HG02938 (cell line): ENCODE results near the gene CRYZL1.
"Not testable (repeated sequence)": the region's sequence is repeated elsewhere in the genome, so short reads cannot be mapped to it uniquely, and the experiment has no call there.

ENCODE experiments used
- ATAC-seq: cut with Tn5 transposase; IDR thresholded peaks from one replicate; pipeline ENCODE4 v1.9.1; 2021; ENCODE audit warnings: mild to moderate bottlenecking, moderate library complexity; ENCODE audit not compliant: unreplicated experiment

Gene CRYZL1

DNA sequence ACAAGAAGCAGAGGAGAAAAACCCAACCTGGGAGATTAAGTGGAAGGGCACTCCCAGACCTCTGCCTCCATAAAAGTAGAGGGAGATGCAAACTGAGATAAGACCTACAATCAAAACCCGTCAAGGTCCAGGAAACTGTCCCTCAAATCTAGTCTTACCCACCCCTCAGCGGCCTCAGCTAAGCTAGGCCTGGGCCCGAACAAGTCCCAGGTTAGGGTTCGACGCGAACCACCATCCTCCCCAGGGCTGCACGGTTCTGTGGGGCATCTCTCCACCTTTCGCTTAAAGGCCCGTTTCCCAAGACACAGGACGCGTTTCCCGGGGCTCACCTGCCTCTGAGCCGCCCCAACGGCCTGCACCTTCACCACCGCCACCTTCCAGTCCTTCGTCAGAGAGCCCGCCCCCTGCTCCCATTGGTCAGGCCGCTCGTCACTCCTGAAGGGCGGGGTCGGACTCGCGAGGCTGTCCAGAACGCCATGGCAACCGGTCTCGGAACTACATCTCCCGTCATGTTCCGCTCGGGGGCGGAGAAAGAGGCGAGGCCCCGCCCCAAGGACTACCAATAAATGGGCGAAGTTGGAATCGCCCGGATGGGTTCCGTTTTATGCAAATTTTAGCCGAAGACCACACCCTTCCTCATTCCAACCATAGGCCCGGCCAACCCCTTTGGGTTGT lies at the start of gene CRYZL1:
TSS of gene CRYZL1 (minus strand) at position 390 of the 675 bp plus-strand sequence. CDS start 10,190 bp downstream, outside the sequence.
- ATAC-seq = peak; percentile 86

DNA sequence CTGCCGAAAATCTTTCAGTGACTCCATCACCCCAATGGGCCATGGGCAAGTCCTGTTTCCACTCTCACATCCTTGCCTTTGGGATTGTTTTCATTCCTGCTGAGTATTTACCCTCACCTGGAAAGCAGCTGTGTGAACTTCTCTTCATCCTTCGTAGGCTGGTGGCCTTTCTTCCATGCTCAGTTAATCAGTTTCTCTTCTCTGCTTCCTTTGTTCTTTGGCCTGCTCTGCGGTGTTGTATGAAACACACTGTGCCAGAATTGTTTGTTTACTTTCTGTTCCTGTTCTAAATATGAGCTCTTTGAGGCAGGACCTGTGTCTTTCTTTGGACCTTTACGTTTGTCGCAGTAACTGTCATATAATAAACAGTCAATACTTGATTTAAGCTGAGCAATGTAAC lies 49.3 kb upstream of the CRYZL1 start:
- ATAC-seq = no peak

DNA sequence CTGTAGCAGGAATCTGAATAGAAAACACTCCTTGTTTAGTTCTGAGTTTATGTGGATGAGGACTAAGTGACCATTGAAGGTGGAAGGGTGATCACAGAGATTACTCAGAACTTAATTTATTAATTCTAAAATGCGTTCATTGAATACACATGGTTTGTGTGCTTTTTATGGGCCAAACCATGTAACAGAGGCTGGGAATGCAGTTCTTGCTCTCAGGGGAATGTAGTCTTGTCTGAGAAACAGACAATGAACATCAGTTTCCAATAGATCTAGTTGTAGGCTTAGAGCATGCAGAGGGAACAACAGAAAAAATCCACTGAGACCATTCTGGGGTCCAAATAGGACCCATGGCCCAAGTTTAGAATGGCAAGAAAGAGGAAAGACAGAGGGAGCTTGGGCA lies 46.8 kb upstream of the CRYZL1 start:
- ATAC-seq = no peak

DNA sequence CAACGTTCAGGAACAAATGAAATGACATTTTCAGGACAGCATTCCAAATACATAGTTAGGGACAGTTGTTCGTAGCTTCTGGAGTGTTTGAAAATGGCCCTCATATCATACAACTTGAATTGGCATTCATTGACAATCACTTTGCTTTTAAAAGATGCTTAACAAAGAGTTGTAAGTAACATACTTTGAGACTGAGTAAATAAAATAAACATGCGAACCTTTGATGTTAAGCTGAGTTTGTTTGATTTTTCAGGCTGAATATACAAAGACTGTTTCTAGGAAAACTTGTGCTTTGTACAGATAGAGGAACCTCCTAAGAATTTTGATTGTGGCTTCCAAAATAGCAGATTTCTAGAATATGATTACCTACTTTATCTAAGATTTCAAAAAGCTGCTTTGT lies 46.1 kb upstream of the CRYZL1 start:
- no peak for ATAC-seq

DNA sequence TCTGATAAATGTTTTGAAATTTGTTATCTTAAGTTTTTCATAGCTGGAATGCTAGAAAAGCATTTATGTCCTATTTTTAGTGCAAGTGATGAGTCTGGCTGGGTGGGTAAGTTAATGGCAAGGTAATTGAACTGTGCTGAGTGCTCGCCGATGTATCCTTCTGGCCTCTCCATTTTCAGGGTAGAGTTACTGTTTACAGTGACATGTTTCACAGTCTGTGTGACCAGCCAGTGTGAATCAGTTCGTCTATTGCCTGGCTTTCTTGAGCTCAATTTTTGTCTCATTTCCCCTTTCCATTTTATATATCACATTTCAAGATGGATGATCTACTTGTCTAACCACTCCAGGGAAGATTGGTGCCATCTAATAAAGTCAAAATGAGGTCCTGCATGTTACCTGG lies 44.8 kb upstream of the CRYZL1 start:
- ATAC-seq = no peak

DNA sequence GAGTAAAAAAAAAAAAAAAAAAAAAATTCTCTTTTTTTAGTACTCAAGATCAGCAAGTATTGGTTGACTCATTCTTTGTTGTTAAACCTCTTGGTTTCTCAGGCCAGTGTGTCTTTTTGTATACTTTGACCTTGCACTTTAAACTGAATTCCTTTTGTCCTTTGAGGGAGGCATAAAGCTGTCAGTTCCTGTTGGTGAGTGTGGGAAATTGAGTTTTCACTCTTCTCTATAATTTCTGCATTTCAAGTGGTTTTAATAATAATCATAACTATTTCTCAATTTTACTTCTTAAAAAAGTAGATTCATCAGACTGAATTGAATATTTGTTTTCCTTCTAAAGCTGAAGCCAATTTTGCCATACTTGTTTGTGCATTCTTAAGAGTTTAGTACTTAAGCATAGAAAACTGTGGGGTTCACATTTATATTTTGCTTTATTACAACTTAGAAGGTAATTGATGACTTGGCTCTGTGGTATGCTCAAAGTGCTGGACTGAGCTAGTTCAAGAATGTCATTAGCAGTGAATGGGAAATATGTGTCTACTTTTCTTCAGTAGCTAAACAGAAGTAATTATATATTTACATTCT lies 44.2 kb upstream of the CRYZL1 start:
- no peak for ATAC-seq

DNA sequence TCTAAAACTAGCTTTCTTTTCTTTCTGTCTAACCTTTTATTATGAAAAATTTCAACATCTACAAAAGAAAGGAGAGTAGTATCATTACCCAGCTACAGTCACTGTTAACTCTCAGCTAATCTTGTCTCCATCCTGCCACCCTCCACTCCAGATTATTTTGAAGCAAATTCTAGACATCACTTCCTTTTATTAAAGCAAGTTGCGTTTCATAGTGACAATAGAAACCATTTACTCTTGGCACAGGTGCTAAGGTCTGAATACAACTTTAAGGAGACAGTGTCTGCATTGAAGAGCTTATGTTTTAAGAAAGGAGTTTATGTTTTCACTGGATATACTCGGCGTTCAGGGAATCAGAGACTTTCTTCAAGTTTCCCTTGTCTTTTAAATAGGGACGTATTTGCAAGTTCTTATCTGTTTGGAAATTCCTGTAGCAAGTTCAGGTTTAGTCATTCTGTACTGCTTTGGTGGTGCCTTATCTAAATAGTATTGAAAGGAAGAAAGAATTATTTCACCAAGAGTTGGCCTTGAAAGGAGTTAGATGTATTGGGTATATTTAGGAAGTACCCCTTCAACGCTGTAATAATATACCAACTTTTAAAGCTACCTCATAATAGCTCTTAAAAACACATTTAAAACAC lies 43.5 kb upstream of the CRYZL1 start:
- no peak for ATAC-seq

DNA sequence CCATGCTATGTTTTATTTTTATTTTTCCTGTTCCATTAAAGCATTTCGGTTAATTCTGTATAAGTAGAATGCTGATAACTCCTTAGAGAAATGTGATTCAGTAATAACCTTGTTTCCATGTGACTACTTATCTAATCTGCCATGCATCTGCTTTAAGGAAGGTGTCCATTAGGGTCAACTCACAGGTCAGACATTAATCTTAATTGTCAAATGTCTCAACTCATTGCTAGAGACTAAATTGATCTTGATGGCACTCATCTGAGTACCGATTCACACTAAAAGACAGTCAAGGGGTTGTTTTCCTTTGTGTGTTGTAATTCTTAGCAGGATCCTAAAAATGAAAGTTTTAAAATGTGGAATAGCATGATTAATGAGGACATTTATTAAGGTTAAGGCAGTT lies 42.5 kb upstream of the CRYZL1 start:
- no peak for ATAC-seq

DNA sequence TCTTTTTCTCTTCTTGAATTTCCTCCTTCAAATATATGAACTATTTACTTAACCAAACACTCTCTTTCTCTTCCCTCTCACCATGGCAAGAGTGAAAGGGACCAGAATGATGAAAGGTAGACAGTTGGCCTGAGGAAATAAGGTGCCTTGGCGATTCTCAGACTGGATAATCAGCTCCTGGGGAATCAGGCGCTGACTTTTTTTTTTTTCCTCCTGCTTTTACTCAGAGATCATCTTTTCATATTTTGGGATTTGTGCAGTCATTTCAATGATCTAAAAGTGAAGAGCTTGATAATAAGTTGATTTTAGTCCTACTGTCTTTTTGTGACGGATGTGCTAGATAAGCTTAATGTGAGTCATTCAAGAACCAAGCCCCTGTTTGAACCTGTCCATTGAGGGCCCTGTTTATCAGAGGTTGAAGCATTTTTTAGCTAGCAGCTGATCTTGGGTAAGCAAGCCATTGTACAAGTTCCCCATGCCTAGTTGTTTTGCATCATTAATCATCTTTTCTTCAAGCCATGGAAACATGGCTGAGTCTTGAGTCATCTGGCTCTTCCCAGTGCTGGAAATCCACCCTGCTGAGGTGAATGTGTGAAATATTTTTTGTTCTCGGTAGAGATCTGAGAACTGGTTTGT lies 41.6 kb upstream of the CRYZL1 start:
- ATAC-seq = no peak

DNA sequence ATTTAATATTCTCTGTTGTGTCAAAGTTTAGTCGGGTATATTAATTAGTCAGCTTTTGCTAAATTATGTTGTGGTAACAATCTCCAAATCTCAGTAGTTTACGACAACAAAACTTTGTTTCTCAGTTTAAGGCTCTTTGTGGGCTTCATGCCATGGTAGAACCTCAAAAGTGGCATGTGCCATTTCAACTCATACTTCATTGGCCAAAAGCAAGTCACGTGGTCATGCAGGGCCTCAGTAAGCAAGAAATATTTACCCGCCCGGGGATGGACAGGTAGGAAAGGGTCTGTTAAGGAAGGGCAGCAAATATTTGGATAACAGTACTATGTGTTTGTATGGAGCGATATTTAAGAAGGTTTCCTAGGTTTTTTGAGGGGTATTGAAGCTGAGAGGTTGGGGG lies 39.3 kb upstream of the CRYZL1 start:
- no peak for ATAC-seq

DNA sequence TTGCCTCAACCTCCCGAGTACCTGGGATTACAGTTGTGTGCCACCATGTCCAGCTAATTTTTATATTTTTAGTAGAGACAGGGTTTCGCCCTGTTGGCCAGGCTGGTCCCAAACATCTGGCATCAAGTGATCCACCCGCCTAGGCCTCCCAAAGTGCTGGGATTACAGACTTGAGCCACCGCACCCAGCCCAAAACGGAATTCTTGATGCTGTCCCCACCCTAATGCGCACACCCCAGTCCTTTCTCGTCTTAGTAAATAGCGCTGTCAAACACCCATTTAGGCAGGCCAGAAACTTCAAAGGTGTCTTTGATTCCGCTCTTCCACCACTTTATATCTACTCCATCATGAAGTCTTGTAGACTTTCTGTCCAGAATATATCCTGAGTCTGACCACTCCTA lies 35.9 kb upstream of the CRYZL1 start:
- no peak for ATAC-seq

DNA sequence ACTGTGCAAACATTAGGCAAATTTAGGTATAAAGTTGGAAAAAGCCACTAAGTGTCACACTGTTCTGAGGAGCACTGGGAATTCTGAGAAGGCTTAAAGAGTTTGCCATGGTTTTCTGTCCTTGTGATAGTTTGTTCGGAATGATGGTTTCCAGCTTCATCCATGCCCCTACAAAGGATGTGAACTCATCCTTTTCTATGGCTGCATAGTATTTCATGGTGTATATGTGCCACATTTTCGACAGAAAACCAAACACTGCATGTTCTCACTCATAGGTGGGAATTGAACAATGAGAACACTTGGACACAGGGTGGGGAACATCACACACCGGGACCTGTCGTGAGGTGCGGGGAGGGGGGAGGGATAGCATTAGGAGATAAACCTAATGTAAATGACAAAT lies 35.1 kb upstream of the CRYZL1 start:
- ATAC-seq = not testable (repeated sequence)

DNA sequence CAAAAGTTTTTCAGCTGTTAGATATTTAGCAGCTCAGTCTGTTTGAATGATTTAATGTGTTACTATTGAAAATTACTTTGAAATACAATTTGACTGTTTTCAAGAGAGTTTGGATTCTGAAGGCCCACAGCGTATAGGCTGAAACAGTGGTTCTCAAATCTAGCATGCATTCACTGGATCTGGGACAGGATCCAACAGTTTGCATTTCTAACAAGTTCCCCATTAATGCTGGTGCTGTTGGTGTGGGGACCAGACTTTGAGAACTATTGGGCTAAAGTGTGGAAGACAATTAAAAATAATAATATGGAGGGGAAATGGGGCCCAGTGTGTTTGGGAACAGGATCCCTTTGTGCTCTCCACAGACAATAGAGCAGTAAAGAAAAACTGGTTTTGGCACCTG lies 32.7 kb upstream of the CRYZL1 start:
- no peak for ATAC-seq

DNA sequence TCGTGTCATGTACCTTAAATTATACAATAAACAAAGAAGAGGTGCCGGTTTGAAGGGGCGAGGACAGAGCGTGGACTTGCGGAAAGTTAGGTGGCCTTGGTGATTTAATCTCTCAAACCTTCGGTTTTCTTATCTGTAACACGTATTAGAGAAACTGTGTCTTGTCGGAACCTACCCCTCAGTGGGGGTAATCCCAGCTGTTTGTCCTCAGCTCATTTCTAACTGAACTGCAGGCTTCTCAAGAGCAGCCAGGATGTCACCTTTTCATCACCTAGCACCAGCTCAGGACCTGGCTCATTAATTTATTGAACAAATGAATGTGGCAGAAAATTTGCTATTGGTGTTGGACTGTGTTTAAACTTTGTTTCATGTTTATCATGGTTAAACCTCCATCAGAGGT lies 31.9 kb upstream of the CRYZL1 start:
- ATAC-seq = no peak

DNA sequence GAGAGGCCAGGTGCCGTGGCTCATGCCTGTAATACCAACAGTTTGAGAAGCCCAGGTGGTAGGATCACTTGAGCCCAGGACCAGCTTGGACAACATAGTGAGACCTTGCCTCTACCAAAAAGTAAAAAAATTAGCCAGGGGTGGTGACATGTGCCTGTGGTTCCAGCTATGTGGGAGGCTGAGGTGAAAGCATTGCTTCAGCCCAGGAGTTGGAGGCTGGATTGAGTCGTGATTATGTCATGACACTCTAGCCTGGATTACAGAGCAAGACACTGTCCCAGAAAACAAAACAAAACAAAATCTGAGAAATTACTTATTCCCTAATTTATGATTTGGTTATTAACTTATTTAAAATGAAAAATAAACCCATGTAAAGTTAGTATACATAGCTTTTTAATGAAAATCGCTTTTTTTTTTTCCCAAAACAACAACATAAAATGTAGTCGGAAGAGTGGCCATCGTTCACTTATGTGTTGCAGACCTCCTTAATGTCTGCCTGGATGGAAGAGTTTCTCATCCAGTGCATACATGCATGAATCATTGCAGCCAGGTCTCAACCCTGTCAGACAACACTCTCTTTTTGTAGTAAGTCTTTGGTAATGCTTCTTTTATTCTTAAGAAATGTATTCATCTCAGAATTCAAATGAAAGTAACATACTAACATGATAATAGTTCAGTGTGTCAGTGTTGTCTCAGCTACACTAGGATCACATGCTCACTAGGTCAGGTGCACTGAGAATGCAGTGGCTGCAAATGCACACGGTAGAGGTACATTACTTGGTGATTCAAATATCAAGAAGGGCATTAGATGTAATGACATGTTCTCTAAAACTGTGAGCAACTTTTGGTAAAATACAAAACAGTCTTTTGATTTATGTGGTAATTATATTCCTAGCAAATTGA lies 28.8 kb upstream of the CRYZL1 start:
- ATAC-seq = no peak

DNA sequence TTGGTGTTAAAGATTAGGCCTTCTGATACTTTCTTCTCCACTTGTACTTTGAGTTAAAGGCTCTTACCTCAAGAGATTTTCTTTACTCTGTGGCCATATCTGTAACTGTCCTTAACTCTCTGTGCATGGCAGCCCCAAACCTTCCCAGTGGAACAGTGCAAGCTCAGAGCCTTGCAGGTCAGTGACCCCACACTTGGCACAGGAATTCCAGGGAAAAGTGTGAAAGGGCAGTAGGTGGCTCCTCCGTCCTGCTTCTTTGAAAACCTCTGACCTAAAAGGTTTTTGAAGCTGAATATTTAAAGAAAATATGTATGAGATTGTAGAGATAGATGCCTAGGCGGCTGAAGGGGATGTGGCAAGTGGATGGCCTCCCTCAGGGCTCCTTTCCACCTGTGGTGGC lies 27.1 kb upstream of the CRYZL1 start:
- ATAC-seq = no peak

DNA sequence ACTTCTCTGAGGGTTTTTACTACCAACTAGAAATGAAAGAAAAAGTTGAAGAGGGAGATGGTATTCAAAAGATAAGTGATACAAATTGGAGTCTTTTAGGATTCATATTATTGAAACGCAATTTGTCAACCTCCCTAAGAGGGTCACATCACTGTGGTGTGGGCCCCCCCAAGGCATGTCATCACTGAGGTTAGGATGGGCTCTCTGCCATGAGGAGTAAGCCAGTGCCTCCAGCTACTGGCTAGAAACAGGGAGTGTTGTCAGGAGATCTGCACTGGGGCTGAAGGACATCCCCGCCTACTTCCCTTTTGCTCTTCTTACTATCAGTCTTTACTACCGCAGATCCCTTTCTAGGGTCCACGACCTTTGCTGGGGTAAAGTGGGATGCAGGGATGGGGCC lies 26.6 kb upstream of the CRYZL1 start:
- no peak for ATAC-seq

DNA sequence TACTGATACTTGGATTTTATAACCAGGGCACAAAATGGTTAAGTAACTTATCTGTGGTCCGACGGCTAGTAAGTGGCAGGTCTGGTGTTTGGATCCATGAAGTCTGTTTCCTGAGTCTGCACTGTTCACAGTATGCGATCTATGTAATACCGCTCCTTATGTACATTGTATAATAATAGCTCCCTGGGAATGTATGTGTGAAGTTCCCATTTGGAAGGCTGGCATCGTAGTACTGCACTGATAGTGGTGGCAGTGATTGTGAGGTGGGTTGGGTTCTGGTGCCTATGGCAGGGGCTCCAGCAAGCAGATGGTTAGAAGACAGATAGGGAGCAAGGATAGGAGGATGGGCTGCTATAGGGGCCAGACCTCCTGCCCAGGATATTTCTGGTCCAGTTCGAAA lies 26.1 kb upstream of the CRYZL1 start:
- no peak for ATAC-seq

DNA sequence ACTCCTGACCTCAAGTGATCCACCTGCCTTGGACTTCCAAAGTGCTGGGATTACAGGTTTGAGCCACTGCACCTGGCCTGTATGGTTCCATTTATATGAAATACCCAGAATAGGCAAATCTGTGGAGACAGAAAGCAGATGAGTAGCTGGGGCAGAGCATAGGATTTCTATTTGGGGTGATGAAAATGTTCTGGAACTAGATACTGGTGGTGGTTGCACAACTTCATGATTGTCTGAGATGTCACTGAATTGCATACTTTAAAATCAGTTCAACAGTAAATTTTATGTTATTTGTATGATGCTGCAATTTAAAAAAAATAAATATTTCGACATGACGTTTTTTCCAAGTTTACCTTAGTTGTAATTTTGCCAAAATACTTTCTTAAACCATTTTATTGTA lies 24.6 kb upstream of the CRYZL1 start:
- no peak for ATAC-seq

DNA sequence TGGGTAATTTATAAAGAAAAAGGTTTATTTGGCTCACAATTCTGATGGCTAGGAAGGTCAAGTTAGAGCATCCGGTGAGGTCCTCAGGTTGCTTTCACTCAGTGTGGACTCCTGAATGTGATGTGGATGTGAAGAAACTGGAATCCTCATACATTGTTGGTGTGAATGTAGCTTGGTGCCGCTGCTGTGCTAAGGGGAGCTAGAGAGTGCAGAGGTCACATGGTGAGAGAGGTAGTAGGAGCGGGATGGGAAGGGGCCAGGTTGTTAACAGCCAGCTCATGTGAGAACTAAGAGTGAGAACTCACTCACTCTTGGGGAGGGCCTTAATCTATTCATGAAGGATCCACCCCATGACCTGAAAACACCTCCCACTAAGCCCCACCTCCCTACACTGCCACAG lies 22.6 kb upstream of the CRYZL1 start:
- ATAC-seq = no peak

DNA sequence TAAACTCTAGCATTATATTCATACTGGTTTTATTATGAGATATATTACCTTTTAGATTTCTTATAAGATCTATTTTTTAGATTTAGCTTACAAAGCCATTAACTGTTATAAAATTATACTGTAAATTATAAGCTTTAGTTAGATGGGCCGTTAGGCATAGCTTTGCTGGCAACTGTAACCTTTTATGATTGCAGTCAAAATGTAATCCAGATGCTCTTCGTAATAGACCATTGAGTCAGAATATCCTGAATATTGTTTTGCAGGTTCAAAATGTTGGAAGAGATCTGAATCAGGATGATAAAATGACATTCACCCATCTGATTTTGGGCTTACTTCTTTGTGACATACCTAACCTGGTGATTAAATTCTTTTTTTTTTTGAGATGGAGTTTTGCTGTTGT lies 21.7 kb upstream of the CRYZL1 start:
- no peak for ATAC-seq
